ENCODE results near the gene COX6A2.

- no peak for TF ChIP-seq POLR2AphosphoS5 (IDR thresholded peaks at IDR 0.05; ENCODE audit: borderline replicate concordance, low read depth, low read length)
- no peak for TF ChIP-seq EZH2 (IDR thresholded peaks at IDR 0.05)
Observed at GRCh38 chr16:31441956-31442355, 13.8 kb upstream of the COX6A2 start.
